ENCODE measurements around the gene GCLC. TPM values are rescaled to one million over a fixed set of nuclear protein-coding genes. Genes with fewer than 3 reads are reported as not detected.

The GCLC gene
- total RNA-seq, 1 donor from 2014 or later = 34.7 TPM

DNA sequence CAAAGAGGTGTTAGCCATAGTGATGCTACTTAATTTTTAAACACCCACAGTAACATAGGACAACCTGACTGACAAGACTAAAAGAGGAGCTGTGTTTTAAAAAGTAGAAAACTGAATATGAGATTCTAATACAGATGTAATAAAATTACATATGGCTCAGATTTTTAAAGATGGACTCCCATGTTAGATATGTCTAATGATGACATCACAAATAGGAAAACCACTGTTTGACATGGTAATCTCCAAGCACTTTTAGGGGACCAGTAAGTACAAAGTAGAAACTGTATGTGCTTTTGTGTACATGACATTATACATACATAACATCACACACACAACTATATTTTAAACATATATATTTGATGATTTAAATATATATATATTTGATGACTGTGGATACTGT is 16.8 kb downstream of the GCLC start:
- intact Hi-C loops (cut with micrococcal nuclease) = no loop called here

DNA sequence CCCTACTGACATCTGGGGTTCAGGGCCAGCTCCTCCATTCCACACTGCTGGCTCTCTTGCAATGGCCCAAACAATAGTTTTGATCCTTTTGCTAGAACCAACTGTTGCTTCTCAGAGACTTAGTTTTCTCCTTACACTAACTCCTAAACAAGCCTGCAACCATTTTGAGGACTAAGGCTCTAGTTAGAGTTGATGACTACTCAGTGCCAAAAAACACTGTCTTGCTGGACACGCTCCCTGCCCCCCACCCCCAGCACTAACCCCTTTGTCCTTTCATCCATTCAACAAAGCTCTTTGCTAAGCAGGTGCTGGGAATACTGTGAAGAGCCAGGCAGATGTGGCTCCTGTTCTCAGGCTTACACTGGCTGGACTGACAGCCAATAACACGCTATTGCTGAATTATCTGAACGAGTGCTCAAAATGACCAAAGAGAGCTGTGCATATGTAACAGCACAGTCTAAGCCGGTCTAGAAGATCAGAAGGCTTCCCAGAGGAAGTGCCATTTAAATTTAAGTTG is 17.6 kb downstream of the GCLC start:
- intact Hi-C loops (cut with micrococcal nuclease) = no loop called here

DNA sequence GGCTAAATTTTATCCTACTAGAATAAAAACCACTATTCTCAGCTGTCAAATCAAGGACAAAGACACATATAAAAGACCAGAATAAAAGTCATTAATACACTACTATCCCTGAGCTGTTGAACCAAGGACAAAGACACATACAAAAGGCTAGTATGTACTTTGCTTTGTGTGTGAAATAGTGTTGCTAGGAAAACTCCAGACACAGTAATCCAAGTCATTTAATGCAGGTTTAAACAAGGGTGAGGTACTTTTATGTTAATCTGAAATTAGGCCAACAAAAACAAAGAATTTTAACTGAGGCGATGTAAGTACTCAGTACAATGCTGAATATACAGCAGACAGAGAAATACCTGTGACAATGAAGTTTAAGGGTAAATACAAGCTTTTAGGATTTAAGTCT is 18.9 kb downstream of the GCLC start:
- intact Hi-C loops (cut with micrococcal nuclease) = no loop called here

DNA sequence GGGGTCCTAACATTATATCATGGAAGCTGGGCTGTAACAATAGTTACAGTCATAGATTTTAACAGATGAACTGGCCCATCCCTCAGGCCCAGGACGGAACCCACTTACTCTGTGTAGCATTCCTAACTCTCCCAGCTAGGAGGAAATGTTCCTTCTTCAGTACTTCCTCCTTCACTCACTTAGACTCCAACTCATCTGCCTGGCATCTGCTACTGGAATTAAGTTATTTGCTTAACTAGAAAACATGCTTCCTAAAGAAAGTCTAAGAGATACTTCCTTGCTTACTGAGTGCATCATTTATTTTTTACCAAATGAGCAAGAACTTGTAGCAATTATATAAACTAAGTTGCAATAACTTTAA is 20.5 kb downstream of the GCLC start:
- intact Hi-C loops (cut with micrococcal nuclease) = no loop called here

DNA sequence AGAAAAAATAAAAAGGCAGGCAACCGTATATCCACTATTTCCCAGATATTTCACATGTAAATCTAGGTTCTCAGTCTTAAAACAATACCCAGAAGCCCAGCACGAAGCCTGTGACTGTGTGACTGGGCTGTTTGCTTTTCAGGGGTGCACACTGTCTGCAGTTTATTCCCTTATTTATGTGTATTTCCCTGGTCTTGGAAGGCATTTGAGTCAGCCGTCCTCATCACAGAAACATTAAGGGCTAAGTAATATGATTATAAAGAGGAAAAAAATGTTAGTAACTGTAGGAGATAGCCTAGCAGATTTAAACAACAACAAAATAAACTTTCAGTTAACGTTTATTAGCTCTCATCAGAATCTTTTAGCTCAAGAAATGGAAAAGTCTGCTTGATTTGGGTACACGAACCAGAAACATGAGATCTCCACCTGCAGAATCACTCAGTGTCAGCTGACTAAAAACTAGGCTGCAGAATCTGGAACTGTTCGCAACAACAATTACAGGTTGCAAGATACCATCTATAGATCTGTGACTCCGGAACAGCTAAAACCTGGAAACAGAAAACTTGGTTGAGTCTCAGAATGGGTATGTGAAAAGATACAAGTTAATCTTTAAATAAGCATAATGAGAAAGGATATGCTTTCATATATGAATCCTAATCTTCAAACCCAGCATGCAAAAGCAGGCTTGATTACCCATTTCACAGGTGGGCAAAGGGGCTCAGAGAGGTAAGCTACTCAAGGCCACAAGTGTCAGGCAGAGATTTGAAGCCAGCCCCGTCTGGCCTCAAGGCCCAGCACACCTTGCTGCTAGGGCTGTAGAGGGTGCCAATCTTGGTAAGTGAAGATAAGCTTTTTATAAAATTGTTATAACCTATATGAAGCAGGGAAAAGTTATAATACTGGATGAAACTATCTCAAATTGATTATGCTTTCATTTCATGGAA is 21.1 kb downstream of the GCLC start:
- intact Hi-C loops (cut with micrococcal nuclease) = no loop called here

DNA sequence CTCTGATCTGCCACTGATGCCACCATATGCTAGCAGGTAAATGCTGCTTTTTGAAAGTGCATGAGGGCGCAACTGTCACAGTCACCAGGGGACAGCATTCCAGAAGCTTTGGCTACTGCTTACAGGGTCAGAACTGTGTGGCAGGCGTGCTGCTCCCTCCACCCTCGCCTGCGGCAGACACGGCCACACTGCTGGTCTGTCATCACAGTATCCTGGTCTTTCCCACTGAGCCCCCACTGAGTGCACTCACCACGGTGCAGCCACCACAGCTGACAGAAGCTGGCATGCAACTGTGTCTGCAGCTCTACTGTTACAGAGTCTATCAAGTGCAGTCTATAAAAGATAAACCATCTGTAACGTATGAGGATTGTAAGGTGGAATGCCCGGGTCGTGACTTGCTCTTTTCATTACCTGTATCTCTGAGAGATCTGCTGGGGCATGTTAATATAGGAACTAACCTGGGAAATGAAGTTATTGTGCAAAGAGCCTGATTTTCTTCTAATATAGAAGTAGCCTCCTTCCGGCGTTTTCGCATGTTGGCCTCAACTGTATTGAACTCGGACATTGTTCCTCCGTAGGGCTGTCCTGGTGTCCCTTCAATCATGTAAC is 24.5 kb downstream of the GCLC start:
- intact Hi-C loops (cut with micrococcal nuclease) = no loop called here

DNA sequence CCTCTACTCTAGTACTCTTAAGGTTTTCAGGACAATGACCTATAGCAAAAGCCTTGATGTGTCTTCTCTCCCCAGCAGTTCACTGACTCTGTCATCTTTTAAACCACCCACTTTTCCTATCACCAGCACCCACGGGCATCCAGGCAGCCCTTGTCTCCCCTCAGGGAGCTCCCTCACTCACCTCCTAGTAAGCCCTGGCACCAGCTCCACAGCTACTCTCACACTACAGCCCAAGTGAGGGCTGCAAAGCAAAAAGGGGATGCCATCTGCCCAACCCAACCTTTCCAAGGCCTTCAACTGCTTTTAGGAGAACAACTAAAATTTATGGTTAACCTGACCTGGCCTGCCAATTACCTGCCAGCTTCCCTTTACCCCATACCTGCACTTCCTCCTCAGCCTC is 26.0 kb downstream of the GCLC start:
- intact Hi-C loops (cut with micrococcal nuclease) = no loop called here

DNA sequence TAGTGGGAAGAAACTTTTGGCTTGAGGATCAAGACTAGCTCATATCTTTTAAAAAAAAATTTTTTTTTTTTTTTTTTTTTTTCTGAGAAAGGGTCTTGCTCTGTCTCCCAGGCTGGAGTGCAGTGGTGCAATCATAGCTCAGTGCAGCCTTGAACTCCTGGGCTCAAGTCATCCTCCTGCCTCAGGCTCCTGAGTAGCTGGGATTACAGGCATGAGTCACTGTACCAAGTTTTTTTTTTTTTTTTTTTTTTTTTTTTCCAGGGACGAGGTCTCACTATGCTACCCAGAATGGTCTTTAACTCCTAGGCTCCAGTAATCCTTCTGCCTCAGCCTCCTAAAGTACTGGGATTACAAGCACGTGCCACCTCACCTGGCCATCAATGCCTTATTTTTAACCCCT is 27.9 kb downstream of the GCLC start:
- intact Hi-C loops (cut with micrococcal nuclease) = no loop called here

DNA sequence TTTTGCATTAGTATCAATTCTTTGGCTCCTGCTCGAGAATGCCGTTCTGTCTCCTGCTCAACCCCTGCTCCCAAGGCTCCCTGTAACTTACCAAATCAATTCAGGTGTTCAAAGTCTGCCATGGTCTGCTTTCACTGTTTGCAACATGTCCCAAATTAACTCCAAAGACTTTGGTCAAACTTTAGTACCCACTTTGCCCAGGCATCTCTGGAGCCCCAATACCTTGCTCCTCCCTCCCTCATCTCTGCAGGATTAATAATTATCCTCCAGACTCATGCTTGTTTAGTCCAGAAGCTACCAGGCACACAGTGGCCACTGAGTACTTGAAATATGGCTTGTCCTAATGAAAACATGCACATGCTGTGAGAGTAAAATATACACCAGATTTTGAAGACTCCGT is 30.2 kb downstream of the GCLC start:
- intact Hi-C loops (cut with micrococcal nuclease) = no loop called here

DNA sequence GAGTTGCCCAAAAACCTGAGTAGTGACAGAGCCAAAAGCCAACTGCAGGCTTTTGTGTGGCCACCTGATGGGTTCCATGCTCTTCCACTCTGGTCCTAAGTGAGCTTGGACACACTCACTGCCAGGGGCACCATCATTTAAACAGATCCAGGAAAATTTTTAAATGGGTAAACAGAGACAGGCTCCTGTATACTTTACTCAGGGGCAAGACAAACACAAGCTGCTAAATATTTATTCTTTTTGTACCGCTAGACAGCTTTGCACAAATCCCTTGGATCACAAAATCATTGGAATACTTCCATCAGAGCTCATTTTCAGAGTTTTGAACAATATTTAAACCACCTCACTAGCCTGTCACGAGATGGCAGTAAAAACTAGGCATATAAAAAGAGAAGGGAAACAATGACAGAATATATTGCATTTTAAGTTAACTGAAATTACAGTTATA is 31.4 kb downstream of the GCLC start:
- intact Hi-C loops (cut with micrococcal nuclease) = no loop called here

DNA sequence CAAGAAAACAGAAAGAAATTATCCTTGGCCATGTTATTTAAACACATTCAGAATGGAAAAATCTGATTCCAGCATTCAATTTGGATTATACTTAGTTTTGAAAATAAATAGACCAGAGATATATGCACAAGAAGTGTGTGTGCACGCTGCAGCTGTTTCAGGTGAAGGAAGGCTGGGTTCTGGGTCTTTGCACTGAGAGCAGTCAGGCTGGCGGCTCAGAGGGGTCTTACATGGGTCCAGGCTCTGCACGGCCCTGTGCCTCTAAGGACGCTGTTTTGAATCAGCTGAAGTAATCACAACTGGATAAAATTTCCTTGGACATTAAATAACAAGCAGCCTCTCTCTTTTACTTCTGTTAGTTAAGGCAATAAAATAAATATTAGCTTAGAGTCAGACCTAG is 31.8 kb downstream of the GCLC start:
- intact Hi-C loops (cut with micrococcal nuclease) = no loop called here

DNA sequence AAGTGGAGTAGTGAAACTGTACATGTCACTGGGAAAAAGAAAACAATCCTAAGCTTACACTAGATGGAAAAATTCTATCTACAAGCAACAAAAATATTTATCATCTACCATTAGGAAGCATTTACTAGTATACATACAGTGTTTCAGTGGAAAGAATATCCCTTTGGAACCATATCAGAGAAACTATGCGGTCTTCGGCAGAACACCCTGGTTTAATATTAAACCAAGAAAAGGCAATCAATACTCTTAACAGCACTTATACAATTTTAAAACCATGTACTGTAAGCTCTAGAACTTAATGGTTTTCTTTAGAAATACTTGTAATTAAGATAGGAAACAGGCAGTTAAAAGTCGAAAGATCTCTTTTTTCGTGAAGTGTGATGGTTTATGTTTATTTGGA is 32.3 kb downstream of the GCLC start:
- intact Hi-C loops (cut with micrococcal nuclease) = no loop called here

DNA sequence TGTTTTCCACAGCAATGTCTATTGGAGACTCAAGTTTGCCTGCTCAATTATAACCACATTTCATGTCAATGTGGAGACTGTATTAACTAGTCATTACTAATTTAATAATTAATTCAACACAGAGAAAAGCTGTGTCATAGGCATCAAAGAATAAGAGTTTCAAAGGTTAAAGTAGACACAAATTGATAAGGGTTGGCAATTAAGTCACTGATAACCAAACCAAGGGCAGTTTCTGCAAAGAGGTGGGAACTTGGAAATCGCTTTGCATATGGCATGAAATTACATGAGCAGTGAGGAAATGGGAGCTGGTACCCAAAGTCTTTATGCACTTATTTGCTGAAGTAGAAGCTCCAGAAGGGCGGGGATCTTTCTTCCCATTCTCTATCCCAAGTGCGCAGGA is 34.2 kb downstream of the GCLC start:
- intact Hi-C loops (cut with micrococcal nuclease) = no loop called here

DNA sequence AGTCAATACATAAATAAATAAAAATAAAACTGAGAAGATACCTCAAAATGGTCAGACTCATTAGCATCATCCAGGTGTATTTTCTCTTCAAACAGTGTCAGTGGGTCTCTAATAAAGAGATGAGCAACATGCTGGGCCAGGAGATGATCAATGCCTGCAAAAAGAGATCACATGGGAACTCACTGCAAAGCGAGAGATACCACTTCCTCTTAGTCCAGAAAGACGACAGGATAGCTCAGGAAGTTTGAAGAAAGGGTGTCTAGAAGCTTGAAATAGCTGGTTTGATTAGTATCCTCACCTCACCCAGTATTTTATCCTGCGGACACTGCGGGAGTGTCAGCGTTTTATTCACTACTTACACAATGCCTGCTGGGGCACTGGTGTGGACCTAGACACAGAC is 38.0 kb downstream of the GCLC start:
- intact Hi-C loops (cut with micrococcal nuclease) = no loop called here

DNA sequence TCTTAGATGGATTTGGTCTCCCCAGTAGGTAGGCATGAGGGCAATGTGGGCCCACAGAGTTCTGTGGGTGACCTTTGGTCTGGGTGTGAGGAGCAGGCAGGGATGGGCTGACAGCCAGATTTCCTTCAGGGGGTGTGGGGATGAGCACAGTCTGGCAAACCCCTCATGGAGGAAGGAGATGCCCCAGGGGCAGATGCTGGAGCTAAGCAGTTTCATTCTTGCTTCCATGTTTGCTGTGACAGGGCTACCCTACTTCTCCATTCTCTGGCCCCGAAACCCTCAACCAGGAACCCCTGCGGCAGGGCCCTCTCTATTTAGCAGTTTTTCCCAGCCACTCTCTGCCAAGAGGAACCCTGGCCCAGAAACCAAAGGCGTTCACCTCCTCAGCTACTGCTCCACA is 40.4 kb downstream of the GCLC start:
- intact Hi-C loops (cut with micrococcal nuclease) = no loop called here

DNA sequence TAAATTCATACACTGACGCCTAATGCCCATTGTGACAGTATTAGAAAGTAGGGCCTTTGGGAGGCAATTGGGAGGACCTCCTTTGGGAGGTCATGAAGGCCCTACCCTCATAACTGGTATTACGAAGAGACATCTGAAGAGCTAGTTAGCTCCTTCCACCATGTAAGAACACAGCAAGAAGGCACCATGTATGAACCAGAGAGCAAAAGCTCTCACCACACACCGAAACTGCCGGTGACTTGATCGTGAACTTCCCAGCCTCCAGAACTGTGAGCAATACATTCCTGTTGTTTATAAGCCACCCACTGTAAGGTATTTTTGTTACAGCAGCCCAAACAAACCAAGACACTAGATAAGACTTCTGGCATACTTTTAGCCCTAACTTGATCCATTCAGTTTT is 41.8 kb downstream of the GCLC start:
- intact Hi-C loops (cut with micrococcal nuclease) = no loop called here

DNA sequence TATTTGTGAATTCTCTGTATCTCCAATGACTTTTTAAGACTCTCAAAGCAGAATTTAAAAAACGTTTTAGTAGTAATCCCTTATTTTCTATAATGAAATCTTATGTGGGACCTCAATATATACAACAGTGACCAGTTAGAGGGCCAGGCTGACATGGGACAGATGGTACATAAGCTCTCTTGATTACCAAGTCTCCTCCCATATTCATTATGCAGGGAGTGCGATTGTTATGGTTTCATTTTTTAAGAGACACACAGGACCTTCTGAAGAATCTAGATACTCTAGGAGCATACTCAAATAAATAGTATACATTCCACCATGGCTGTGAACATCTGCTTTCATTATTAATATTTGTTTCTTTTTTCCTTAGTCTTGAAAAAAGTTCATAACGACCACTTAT is 43.5 kb downstream of the GCLC start:
- intact Hi-C loops (cut with micrococcal nuclease) = no loop called here

DNA sequence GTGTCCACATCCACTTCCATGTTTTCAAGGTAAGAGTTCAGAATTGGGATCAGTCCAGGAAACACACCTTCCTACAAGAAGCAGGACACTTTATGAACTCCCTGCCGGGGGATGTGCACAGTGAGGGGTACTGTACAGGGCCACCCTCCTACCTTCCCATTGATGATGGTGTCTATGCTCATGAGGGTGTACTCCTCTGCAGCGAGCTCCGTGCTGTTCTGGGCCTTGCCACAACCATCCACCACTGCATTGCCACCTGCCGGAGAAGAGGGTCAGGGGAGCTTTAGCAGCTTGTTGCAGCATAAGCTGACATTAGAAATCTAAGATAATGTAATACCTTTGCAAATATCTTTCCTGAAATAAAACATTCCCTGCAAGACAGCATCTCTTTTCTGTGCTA is 44.8 kb downstream of the GCLC start:
- intact Hi-C loops (cut with micrococcal nuclease) = no loop called here

DNA sequence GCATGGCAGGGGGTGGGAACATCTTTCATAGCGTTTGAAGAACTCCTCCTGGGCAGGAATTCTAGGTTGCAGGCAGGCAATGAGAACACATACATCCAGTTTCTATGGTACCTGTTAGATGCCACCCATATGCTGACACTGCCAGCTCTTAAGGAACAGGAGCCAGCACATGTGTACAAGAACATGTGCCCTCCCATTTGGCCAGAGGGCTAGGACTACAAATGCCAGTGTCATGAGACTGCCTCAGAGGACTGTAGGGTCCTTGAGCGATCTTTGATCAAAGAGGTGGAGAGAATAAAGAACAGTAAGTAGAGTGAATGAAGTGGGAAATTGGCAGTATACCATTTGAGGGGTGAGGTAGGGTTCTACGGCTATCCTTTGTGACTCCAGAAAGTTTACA is 45.8 kb downstream of the GCLC start:
- intact Hi-C loops (cut with micrococcal nuclease) = no loop called here

DNA sequence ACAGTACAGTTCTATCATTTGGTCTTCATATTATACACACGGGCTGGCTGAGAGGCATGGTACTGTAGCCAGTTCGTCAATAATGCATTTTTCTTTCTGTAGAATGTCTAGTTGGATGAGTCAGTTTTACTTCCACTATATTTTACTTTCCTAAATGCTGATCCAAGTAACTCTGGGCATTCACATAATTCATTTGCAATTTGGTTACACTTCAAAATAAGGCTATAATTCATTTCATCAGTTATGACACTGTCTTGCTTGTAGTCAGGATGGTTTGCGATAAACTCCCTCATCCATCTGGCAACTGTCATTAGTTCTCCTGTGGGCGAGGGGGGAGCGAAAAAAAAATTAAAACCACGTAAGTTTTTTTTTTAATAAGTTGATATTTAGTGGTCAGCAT is 46.3 kb downstream of the GCLC start:
- intact Hi-C loops (cut with micrococcal nuclease) = no loop called here

DNA sequence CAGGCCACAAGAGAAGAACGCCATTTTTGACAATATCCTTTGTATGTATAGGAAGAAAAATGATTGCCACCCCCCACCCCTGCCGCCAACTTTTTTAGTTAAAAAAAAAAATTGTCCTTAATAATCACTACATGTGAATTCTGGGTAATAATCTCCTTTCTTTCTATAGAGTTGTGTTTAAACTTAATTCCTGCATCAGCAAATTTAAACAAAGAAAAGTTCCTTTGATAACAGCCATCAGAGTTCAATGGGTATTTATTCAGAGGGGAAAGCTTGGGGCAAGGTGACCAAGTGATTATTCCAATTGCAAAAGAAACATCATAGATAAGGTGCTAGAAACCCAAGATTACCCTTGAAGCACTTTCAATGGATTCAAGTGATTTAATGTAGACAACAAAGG is 47.0 kb downstream of the GCLC start:
- intact Hi-C loops (cut with micrococcal nuclease) = no loop called here

DNA sequence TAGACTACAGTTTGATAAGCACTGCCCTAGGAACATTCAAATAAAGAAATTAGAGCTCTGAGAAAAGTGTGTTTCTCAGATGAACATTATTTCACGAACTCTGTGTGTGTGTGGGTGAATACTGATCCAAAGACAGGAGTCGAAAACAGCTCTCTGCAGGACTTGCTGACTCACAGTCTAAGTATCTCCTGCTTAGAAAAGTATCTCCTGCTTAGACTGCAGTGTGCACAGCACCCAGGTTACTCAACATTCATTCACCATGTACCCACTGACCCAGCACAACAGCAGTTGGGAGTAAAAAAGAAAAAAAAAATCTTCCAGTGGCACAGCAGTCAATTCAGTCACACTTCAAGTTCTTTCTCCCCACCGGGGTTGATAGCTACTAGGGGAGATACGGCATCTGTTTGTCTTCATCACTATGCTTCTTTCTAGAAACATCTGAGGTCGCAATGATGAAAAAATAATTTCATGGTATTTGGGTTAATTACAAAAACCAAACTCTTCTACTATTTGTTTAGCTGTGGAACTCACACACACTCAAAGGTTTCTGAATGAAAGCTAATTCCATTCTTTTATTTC is 48.0 kb downstream of the GCLC start:
- intact Hi-C loops (cut with micrococcal nuclease) = no loop called here

All from T-helper 2 cell treated with Interferon-gamma antibody and Interleukin-4, amounts not matched to agents 100 ng/mL and 5 ng/mL, for 36 hours (primary cell).